HG02943 (cell line): Measurements from ENCODE around the gene MEF2A.
A peak's percentile ranks its signal among the peaks of the same experiment; 100 is the strongest.
"Not testable (repeated sequence)": the region's sequence is repeated elsewhere in the genome, so short reads cannot be mapped to it uniquely, and the experiment has no call there.

ENCODE experiments used
- ATAC-seq: cut with Tn5 transposase; IDR thresholded peaks from one replicate; pipeline ENCODE4 v1.9.1; 2021; ENCODE audit warnings: mild to moderate bottlenecking, low read depth, moderate library complexity; ENCODE audit not compliant: unreplicated experiment

Gene MEF2A

DNA sequence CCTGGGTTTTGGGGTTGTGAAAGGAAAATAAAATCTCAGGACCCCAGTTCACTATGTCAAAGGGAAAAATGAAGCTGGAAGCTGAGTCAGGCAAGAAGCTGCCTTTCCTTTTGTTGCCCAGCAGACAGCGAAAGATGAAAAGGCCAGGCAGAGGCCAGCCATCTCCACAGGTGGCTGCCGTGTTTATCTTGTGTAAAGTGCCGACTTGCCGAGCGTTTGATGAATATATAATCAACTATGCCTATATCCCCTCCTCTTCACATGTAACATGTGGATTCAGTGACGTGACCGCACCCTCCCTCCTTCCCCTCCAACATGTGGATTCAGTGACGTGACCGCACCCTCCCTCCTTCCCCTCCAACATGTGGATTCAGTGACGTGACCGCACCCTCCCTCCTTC, 184.5 kb downstream of the MEF2A start:
- ATAC-seq = not testable (repeated sequence)

DNA sequence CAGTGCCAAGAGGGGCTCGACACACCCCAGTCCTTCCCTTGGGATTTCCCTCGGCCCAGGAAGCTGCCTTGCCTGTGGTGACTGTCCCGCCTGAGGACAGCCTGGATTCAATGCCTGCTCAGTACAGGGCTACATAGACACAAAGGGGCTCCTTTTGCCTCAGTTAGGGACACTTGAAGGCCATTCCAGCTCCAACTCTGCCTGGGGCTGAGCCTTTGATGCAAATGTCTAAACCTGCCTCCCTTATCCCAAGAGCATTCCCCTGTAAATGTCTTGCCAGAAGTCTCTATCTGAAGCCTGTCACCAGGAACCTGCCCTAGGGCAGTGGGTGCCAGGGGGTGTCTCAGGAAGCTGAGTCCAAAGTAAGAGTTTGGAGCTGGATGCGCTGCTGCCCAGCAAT, 186.8 kb downstream of the MEF2A start:
- ATAC-seq = no peak

DNA sequence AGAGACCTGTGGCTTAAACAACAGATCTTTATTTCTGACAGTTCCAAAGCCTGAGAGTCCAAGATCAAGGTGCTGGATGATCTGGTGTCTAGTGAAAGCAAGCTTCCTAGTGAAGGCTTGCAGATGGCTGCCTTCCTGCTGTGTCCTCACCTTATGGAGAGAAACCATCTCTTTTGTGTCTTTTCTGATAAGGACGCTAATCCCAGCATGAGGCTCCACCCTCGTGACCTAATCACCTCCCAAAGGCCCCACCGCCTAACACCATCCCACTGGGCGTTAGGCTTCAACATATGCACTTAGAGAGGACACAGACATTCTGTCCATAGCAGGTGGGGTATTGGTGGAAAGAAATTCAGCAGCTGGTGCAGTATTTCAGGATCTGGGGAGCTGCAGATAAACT, 187.3 kb downstream of the MEF2A start:
- ATAC-seq = no peak

DNA sequence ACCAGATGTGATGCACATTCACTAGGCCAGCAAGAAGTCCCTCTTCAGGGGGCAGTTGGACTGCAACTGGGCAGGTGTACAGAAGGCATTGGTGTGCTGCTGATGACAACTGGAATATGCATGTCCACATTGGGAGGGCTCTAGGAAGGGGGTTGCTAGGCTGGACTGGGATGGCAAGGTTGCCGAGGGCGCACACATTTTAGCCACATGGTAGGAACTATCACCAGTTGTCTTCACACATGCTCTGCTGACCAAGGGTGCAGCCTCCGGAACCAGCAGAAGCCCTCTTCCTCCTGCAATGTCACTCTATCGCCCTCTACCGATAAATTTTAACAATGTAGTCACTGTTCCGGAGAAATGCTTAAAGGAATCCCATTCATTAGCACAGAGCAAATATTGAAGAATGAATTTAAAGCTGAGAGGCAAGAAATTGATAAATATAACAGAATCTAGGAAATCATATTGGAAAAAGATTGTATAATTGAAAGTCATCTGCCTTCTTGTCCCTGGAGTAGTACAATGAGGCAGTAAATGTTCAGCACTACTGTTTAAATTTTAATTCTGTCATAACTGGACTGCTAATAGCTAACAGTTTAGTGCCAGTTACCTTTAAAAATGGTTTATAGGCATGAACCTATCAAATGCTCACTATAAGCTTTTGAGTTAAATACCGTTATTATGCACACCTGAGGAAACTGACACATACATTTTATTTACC, 190.1 kb downstream of the MEF2A start:
- peak; percentile 78 for ATAC-seq

DNA sequence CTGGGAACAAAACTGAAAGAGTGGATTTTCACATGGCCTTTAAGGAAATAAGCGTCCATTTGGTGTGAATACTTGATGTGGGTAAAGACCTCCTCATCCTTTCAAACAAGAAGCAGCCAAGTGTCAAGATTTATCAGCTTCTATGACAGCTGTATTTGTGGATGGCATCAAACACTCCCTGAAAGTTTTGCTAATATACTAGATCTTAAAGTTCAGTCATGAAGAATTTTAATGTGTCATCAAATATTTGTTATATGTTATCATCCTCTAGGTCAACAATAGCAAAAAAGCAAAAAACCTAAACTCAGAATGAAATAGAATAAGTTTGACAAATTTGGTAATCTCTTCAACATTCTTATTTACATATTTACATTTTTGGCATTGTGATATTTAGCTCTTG, 196.5 kb downstream of the MEF2A start:
- ATAC-seq = no peak

DNA sequence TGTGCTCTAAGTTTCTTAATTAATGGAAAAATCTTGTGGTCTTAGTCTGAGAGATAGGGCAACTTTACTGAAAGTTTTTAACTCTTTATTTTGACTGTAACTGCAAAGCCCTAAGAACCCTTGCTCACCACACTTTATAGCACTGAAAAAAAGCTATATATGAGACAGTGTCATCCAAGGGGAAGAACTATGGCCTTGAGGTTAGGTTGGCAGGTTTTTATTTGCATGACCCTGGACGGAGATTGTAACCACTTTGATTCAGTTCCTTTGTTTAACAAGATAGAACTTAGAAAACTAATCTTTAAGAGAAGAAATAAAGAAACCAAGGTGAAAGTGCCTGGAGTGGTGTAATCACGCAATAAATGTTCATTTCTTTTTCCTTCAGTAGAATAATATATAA, 198.0 kb downstream of the MEF2A start:
- no peak for ATAC-seq

- ATAC-seq = no peak
Observed at GRCh38 chr15:99764522-99764921, 198.7 kb downstream of the MEF2A start.
